Measurements from ENCODE around the gene PAGE2B.
"Not testable (repeated sequence)": the region's sequence is repeated elsewhere in the genome, so short reads cannot be mapped to it uniquely, and the experiment has no call there.

The PAGE2B gene

DNA sequence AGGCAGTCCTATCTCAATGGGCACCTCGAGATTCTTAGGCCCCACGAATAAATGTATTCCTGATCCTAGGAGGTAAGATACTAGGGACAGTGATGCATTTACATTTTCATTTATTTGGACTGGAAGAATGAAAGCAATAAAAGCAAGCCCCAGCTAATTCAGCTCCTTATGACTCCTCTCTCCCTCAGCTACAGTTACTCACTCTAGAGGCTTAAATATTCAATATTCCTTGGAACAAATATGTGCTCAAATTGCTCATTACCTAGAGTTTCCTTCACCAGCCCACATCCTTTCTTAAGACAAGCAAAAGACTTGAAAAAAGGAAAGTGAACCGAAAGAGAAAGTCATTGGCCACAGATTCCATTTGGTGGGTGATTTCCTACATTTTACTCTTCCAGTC, 27.9 kb downstream of the PAGE2B start:
- DNase-seq, result no peak
- in situ Hi-C loops (cut with HindIII; ENCODE audit: low pct_ligation_motif_present, low pct_unique_long_range_greater_than_20kb, low sequenced_read_pairs), result no loop called here

DNA sequence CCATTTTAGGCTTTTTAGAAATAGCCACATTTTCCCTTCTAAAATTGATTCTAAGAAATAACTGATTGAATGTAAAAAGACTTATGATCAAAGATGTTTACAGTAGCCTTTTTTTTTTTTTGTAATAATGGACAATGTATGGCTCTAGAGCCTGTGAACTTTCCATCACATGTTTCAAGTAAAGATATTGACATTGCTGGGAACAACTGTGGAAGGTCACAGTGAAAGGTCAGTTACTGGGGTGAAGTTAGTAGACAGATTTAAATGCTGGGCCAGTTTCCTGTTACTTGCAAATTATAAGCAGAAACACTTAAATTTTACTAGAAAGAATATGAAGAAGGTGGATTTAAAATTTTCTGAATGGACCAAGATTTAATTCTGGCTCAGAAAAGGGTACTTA, 32.4 kb downstream of the PAGE2B start:
- no peak for DNase-seq
- in situ Hi-C loops (cut with HindIII; ENCODE audit: low pct_ligation_motif_present, low pct_unique_long_range_greater_than_20kb, low sequenced_read_pairs), result no loop called here

DNA sequence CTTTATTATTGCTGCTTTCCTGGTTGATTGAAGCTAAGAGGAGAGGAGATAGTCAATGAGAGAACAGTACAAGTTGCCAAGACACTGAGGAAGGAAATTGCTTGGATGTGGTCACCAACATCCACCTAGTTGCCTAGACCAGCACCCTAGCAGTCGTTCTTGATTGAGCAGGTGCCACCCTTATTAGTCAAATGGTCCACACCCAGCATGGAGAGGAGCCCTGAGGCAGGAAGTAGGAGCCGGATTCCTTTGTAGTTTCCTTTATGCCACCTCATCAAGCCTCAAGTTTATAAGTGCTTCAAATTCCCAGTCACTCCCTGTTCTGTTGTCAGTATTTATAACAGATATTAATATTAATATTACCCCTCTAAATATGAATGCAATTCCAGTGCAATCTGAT, 33.1 kb downstream of the PAGE2B start:
- DNase-seq, result no peak
- in situ Hi-C loops (cut with HindIII; ENCODE audit: low pct_ligation_motif_present, low pct_unique_long_range_greater_than_20kb, low sequenced_read_pairs), result no loop called here

DNA sequence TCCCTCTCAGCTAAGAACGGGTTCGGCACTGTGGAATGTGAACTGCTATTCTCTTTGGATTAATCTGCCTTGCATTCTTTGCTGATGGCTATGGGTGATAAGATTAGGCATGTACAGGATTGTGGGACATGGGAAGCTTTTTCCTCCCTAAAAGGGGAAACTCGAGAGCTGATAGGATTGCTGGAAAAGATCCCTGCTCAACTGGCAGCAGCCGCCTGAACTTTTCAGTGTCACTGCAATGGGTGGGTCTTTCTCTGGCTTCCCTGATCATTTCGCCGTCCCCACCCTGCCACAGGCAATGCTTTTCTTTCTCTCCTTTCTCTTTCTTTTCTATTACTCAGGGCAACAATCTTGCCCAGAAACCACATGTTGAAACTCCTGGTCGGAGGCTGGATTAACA, 34.5 kb downstream of the PAGE2B start:
- DNase-seq, result no peak
- in situ Hi-C loops (cut with HindIII; ENCODE audit: low pct_ligation_motif_present, low pct_unique_long_range_greater_than_20kb, low sequenced_read_pairs), result no loop called here

DNA sequence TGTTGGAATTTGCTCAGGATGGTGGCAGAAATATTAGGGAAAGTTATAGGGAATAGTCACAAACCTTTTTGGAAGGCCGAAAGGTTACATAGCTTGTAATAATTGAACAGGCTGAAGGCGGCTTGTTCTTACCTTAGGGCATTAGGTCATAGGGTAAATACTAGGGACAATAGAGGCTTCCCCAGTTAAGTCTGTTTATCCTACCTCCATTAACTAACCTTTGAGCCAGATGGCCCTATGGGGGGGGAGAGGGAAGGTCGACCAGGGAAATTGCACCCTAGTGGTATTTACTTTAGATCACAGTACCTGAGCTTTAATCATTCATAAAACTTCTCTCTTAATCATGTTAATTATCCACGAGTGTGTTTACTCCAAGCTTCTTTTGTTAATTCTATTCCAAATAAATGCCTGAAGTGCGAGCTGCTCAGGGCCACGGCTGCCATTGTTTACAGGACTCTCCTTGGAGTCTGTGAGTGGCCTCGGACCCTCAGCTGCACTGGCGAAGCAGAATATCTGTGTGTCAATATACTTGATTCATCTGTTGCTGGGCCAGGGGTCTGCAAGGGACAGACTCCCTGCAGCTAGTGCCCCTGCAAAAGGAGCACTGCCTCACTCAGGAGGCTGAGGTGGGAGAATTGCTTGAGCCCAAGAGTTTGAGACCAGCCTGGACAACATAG, 36.9 kb downstream of the PAGE2B start:
- DNase-seq, result no peak
- in situ Hi-C loops (cut with HindIII; ENCODE audit: low pct_ligation_motif_present, low pct_unique_long_range_greater_than_20kb, low sequenced_read_pairs), result no loop called here

DNA sequence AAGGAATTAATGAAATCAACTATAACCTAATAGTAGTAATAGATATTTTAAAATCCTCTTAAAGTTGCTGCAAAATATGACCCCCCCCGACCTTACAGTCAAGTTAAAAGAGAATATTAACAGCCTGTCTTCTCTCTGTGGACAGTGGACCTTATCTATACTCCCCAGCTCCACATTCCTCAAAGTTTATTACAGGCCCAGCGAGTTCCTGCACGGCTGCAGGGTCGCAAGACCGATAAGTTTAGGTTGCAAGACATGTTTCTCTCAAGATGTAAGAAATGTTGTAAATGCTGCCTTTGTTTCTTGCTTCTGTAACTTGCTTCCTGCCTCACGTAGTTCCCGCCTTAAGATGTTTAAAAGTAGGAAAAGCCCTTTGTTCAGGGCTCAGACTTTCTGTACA, 41.8 kb downstream of the PAGE2B start:
- in situ Hi-C loops (cut with HindIII; ENCODE audit: low pct_ligation_motif_present, low pct_unique_long_range_greater_than_20kb, low sequenced_read_pairs); DNase-seq: not testable (repeated sequence)

DNA sequence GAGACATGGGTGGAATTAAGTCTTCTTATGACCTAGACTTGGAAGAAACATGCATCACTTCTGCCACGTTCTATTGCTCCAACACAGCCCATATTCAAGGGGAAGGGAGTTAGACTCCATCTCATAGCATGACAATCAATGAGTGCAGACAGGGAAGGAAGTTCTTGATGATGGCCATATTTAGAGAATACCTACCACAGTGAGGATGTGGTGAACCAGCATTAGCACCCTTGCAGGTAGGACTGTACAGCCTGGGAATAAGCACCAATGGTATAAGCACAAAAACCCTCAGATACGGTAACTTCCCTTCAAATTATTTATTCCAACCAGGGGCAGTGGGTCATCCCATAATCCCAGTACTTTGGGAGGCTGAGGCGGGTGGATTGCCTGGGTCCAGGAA, 43.7 kb downstream of the PAGE2B start:
- in situ Hi-C loops (cut with HindIII; ENCODE audit: low pct_ligation_motif_present, low pct_unique_long_range_greater_than_20kb, low sequenced_read_pairs), result no loop called here
- DNase-seq, result no peak

DNA sequence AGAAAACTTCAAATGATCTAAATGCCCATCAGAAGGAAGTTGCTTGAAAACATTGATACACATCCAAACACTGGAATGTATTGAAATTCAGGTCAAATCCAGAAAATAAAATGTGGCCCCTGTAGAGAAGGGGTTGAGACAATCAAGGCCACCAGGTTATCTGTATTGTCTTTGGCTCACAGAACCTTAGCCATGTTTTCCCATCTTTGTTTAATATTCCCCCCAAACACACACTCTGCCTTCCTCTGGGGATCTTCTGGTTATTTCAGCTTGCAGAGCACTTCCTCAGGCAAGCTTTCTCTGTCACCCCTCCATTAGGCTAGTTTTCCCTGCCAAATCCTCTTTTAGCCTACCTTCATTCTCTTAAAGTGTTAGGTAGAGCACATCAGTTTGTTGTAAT, 44.4 kb downstream of the PAGE2B start:
- DNase-seq, result no peak
- in situ Hi-C loops (cut with HindIII; ENCODE audit: low pct_ligation_motif_present, low pct_unique_long_range_greater_than_20kb, low sequenced_read_pairs), result no loop called here

DNA sequence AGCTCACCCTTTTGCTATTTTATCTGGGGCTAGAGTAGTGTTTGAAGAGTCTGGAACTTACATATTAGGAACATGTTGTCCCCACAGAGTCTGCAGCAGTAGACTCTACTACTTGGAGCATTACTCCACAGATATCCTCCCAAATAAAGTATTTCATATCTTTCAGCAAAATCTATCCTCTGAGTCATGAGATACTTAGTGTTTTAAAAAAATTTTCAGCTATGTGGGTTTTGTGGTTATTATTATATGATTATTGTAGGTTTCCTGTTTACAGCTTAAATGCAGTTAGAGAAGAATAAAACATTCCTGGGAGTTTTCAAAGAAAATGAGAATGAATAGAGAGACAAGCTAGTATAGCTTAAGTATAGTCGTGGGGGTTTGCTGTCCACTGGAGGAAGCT, 44.9 kb downstream of the PAGE2B start:
- DNase-seq, result no peak
- in situ Hi-C loops (cut with HindIII; ENCODE audit: low pct_ligation_motif_present, low pct_unique_long_range_greater_than_20kb, low sequenced_read_pairs), result no loop called here

DNA sequence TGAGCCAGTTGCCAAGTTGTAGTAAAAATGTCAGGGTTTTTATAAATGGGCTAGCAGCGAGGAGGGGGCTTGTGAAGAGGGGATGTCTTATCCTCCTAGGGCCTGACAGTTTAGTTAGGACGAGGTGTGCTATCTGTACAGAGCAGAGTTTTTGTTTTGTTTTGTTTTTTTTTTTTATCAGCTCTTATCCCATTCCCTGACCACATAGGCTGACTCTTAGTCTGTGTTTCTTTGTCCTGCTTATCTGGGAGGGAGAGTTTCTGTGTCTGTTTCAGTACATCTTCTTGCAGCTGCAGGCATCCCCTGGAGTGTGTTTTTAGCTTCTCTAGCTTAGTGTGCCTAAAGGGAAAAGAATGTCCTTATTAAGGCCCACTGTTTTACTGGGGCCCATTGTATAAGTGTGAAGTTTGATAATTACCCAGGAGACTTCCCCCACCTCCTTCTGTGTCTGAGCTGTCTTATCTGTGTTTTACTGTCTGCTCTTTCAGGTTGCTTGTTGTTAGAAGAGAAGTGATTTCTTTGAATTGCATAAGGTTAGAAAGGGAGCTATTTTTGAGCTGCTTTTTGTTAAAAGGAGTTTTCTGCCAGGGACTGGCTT, 46.0 kb downstream of the PAGE2B start:
- no peak for DNase-seq

DNA sequence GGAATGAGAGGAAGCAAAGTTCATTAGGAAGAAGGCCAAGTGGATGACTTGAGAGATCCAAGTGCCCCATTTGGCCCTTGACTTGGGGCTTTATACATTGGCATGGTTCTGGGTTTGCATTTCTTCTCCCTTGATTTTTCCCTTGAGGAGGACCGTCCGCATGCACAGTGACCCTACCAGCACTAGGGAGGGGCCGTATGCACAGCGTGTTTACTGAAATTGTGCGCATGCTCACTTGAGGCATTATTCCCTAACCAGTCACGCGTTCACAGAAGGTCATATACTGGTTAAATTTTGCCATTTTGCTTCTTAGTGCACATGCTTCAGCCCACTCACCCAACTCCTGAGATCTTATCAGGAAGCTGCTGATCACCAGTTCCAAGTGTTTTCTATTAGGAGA, 49.1 kb downstream of the PAGE2B start:
- no peak for DNase-seq
- in situ Hi-C loops (cut with HindIII; ENCODE audit: low pct_ligation_motif_present, low pct_unique_long_range_greater_than_20kb, low sequenced_read_pairs), result no loop called here

More for the DNA sequence above, 46.0 kb downstream of the PAGE2B start:
- in situ Hi-C loops (cut with HindIII; ENCODE audit: low pct_ligation_motif_present, low pct_unique_long_range_greater_than_20kb, low sequenced_read_pairs), result no loop called here

DNA sequence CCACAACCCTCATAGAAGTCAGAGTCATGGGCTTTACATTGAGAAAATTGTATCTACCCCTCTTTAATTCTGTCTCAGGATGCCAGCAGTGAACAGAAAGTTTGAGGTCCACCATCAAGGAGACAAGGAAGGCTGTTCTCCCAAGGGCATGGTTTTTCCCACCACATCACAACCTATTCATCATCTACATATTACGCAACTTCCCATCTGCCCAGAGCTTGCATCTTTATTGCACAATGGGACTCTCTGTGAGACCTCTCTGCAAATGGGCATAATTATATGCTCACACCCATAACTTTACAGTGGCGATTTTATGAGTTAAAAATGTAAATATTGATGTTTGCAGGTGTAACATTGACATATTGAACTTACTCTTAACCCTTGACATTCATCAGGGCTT, 52.9 kb downstream of the PAGE2B start:
- in situ Hi-C loops (cut with HindIII; ENCODE audit: low pct_ligation_motif_present, low pct_unique_long_range_greater_than_20kb, low sequenced_read_pairs), result no loop called here
- DNase-seq, result no peak

Data from ACHN (cell line).